Right ventricle myocardium superior (tissue), 1 donor: ENCODE data around the gene WBP1L. TPM values are rescaled to one million over a fixed set of nuclear protein-coding genes. Genes with fewer than 3 reads are reported as not detected.

Experiments
- ATAC-seq: fragments of 200-7000 bp; cut with Tn5 transposase; one replicate; pipeline ENCODE4 v1.9.1; 2020; ENCODE audit warnings: mild to moderate bottlenecking; ENCODE audit not compliant: poor library complexity
- DNase-seq: peaks from one replicate; pipeline ENCODE4 v3.0.0-alpha.2; 2020
- intact Hi-C: fragments of 100-400 bp; cut with DNase I; formaldehyde crosslinking; loops from one replicate; pipeline ENCODE4 v1.11.2; 2022
- total RNA-seq: library from RNA; stranded (reverse); fragmentation: NEBNext Ultra II Directional; extraction: Animal tissue kit (Norgen Biotek cat#: 25700); gene quantifications from one replicate; pipeline ENCODE4 v1.2.1, GENCODE V29; 2021
- donor health status: DM: no; HTN: yes; CAD: no; lungs with severe emphysema.

Gene WBP1L
- total RNA-seq, 1 donor from 2014 or later: 19.7 TPM

- peak; percentile 57 for DNase-seq
- ATAC-seq: peak; percentile 69
- intact Hi-C loops: no loop called here
Measured at GRCh38 chr10:102795453-102796406, 52.0 kb downstream of the WBP1L start.

- peak; percentile 93 for DNase-seq
- intact Hi-C loops: no loop called here
- ATAC-seq: peak; percentile 95
Measured at GRCh38 chr10:102796407-102797176, 52.8 kb downstream of the WBP1L start.

- ATAC-seq: no peak
- DNase-seq: peak; percentile 56
- intact Hi-C loops: loop anchor here (5.0 kb wide), 1 partner anchor 48 kb away; no protein-coding TSS in a partner anchor
Measured at GRCh38 chr10:102799691-102800471, 56.1 kb downstream of the WBP1L start.

GRCh38 chr10:102800611-102801335 lies 57.0 kb downstream of the WBP1L start:
- intact Hi-C loops: loop anchor here (5.0 kb wide), 1 partner anchor 48 kb away; no protein-coding TSS in a partner anchor
- DNase-seq (no peak), ATAC-seq (no peak)

- intact Hi-C loops: loop anchor here (5.0 kb wide), 1 partner anchor 49 kb away; no protein-coding TSS in a partner anchor
- no peak for DNase-seq
- no peak for ATAC-seq
Measured at GRCh38 chr10:102801496-102801895, 57.7 kb downstream of the WBP1L start.

GRCh38 chr10:102801978-102802377 lies 58.2 kb downstream of the WBP1L start:
- intact Hi-C loops: loop anchor here (5.0 kb wide), 1 partner anchor 50 kb away; no protein-coding TSS in a partner anchor
- no peak for DNase-seq

GRCh38 chr10:102802920-102803534 lies 59.3 kb downstream of the WBP1L start:
- DNase-seq (no peak), ATAC-seq (peak; percentile 41)
- intact Hi-C loops: loop anchor here (5.0 kb wide), 1 partner anchor 51 kb away; no protein-coding TSS in a partner anchor

More at GRCh38 chr10:102801978-102802377, 58.2 kb downstream of the WBP1L start:
- ATAC-seq: no peak

- intact Hi-C loops: loop anchor here (5.0 kb wide), 1 partner anchor 52 kb away; no protein-coding TSS in a partner anchor
- ATAC-seq (no peak), DNase-seq (no peak)
Measured at GRCh38 chr10:102804382-102805055, 60.8 kb downstream of the WBP1L start.

GRCh38 chr10:102808380-102808779 lies 64.6 kb downstream of the WBP1L start:
- DNase-seq (no peak), ATAC-seq (no peak)
- intact Hi-C loops: no loop called here

- ATAC-seq (no peak), DNase-seq (no peak)
- intact Hi-C loops: no loop called here
Measured at GRCh38 chr10:102811346-102811745, 67.6 kb downstream of the WBP1L start.

GRCh38 chr10:102812231-102812876 lies 68.6 kb downstream of the WBP1L start:
- intact Hi-C loops: no loop called here
- DNase-seq (peak; percentile 52), ATAC-seq (no peak)

- ATAC-seq (no peak), DNase-seq (peak; percentile 29)
- intact Hi-C loops: no loop called here
Measured at GRCh38 chr10:102813017-102813541, 69.3 kb downstream of the WBP1L start.

GRCh38 chr10:102813734-102814452 lies 70.1 kb downstream of the WBP1L start:
- ATAC-seq: peak; percentile 4
- peak; percentile 59 for DNase-seq
- intact Hi-C loops: no loop called here

GRCh38 chr10:102814453-102814871 lies 70.7 kb downstream of the WBP1L start:
- DNase-seq: peak; percentile 70
- ATAC-seq: peak; percentile 21
- intact Hi-C loops: no loop called here

- DNase-seq (peak; percentile 90), ATAC-seq (peak; percentile 65)
- intact Hi-C loops: no loop called here
Measured at GRCh38 chr10:102814873-102815661, 71.3 kb downstream of the WBP1L start.
